HL-60 (cell line): ENCODE results near the gene NCAPG2.

Source experiments
- DNase-seq, 2 experiments: peaks; one replicate each; pipeline ENCODE4 v3.0.0-alpha.2; 2010 to 2020; ENCODE audit warnings: low read depth in 1 of 2, low spot score in 1 of 2
- H3K27ac ChIP-seq: fragments of 250-450 bp; sonication (Bioruptor Pico); replicated peaks from 2 replicates; pipeline ENCODE4 v1.5.1; 2020; ENCODE audit warnings: mild to moderate bottlenecking, moderate library complexity
- H3K27me3 ChIP-seq: fragments of 250-450 bp; sonication (Bioruptor Pico); 2 replicates; pipeline ENCODE4 v1.5.1; 2021; ENCODE audit warnings: mild to moderate bottlenecking, moderate library complexity; ENCODE audit not compliant: insufficient read depth, poor library complexity, severe bottlenecking
- H3K4me3 ChIP-seq: replicated peaks from 2 replicates; pipeline ENCODE4 v1.5.1; 2011; ENCODE audit warnings: mild to moderate bottlenecking, control low read depth, low read length; ENCODE audit not compliant: insufficient read depth
- GABPA ChIP-seq: IDR thresholded peaks from 2 replicates; pipeline ENCODE4 v1.6.1; 2012; ENCODE audit warnings: low read depth
- POLR2AphosphoS5 ChIP-seq: IDR thresholded peaks from 2 replicates; pipeline ENCODE4 v1.6.1; 2012; ENCODE audit warnings: low read depth
- SPI1 ChIP-seq: IDR thresholded peaks from 2 replicates; pipeline ENCODE4 v1.6.1; 2012; ENCODE audit warnings: low read depth, mild to moderate bottlenecking, borderline replicate concordance
- TF ChIP-seq, protein P1 (sequence below): IDR thresholded peaks from 2 replicates; pipeline ENCODE4 v1.6.1; 2012; ENCODE audit warnings: low read depth; ENCODE audit not compliant: insufficient replicate concordance
- TF ChIP-seq, protein P2 (sequence below): IDR thresholded peaks from one replicate; pipeline ENCODE4 v1.5.1; 2011; ENCODE audit warnings: low read length, control low read depth, inconsistent platforms; ENCODE audit not compliant: insufficient read depth

The NCAPG2 gene

DNA sequence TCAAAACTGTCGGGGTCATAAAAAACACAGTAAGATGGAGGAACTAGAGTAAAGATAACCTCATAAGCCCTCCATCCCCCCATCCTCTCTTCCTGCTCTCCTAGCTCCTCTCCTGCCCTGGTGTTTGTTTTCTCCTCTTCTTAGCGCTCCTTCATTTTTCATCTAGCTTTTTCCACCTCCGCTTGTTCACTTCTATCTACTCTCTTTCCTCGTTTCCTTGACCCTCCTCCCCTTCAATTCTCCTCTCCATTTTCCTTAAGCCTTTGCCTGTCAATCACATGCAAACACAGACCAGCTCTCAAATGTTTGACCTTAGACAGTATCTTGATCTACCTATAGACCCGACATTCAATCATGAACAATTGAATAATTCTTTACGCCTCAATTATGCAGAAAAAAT lies 10.0 kb downstream of the NCAPG2 start:
- TF ChIP-seq SPI1 = no peak
- TF ChIP-seq, protein P1, sequence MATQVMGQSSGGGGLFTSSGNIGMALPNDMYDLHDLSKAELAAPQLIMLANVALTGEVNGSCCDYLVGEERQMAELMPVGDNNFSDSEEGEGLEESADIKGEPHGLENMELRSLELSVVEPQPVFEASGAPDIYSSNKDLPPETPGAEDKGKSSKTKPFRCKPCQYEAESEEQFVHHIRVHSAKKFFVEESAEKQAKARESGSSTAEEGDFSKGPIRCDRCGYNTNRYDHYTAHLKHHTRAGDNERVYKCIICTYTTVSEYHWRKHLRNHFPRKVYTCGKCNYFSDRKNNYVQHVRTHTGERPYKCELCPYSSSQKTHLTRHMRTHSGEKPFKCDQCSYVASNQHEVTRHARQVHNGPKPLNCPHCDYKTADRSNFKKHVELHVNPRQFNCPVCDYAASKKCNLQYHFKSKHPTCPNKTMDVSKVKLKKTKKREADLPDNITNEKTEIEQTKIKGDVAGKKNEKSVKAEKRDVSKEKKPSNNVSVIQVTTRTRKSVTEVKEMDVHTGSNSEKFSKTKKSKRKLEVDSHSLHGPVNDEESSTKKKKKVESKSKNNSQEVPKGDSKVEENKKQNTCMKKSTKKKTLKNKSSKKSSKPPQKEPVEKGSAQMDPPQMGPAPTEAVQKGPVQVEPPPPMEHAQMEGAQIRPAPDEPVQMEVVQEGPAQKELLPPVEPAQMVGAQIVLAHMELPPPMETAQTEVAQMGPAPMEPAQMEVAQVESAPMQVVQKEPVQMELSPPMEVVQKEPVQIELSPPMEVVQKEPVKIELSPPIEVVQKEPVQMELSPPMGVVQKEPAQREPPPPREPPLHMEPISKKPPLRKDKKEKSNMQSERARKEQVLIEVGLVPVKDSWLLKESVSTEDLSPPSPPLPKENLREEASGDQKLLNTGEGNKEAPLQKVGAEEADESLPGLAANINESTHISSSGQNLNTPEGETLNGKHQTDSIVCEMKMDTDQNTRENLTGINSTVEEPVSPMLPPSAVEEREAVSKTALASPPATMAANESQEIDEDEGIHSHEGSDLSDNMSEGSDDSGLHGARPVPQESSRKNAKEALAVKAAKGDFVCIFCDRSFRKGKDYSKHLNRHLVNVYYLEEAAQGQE = no peak
- no peak for TF ChIP-seq GABPA
- TF ChIP-seq, protein P2, sequence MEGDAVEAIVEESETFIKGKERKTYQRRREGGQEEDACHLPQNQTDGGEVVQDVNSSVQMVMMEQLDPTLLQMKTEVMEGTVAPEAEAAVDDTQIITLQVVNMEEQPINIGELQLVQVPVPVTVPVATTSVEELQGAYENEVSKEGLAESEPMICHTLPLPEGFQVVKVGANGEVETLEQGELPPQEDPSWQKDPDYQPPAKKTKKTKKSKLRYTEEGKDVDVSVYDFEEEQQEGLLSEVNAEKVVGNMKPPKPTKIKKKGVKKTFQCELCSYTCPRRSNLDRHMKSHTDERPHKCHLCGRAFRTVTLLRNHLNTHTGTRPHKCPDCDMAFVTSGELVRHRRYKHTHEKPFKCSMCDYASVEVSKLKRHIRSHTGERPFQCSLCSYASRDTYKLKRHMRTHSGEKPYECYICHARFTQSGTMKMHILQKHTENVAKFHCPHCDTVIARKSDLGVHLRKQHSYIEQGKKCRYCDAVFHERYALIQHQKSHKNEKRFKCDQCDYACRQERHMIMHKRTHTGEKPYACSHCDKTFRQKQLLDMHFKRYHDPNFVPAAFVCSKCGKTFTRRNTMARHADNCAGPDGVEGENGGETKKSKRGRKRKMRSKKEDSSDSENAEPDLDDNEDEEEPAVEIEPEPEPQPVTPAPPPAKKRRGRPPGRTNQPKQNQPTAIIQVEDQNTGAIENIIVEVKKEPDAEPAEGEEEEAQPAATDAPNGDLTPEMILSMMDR = no peak
- TF ChIP-seq POLR2AphosphoS5 = no peak

DNA sequence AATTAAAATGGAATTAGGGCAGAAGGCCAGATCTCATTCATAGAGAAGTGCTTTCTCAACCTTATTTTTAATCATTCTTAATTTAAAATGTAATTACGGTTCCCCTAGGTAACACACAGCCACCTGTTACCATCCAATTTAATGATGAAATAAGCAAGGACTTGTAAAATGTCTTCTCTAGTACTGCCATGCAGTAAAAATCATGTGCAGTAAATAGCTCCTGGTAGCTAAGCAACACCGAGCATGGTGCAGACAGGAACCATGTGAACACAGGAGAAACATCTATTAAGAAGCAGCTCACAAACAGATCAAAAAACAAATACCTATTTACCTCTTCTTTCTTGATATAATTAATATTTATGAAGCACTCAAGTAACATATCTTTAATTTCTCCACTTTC lies 15.1 kb downstream of the NCAPG2 start:
- H3K4me3 ChIP-seq = no peak overlapping the region
- no peaks in the 10 kb centered on the region for H3K27me3 ChIP-seq
- TF ChIP-seq POLR2AphosphoS5 (no peak), GABPA (no peak), SPI1 (no peak)
- TF ChIP-seq, protein P1 = no peak
- TF ChIP-seq, protein P2 = no peak
- no peak for DNase-seq
- no peak overlapping the region for H3K27ac ChIP-seq

More for the DNA sequence above, 10.0 kb downstream of the NCAPG2 start:
- no peaks in the 10 kb centered on the region for H3K27me3 ChIP-seq
- no peak overlapping the region for H3K4me3 ChIP-seq
- H3K27ac ChIP-seq = no peak overlapping the region
- no peak for DNase-seq

DNA sequence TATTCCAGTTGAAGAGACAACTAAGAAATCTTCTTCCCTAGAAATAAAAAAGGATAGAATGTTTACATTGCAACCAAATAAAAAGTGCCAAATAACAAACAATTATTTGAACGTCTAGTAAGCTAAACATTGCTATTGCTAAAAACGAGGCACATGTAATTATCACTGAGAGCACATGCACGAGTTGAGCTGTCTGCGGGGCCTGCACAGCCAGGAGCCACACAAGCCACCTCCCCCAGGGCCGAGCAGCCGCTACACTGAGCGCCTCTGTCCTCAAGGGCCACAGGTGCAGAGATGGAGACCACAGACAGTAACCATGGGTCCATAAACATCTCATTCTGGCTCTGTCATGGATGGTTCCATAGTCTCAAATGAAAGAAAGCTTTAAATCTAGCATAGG lies 17.2 kb downstream of the NCAPG2 start:
- Histone ChIP-seq H3K4me3 (no peak overlapping the region), H3K27me3 (no peaks in the 10 kb centered on the region), H3K27ac (no peak overlapping the region)
- TF ChIP-seq SPI1 (no peak), GABPA (no peak), POLR2AphosphoS5 (no peak)
- TF ChIP-seq, protein P1 = no peak
- TF ChIP-seq, protein P2 = no peak
- no peak for DNase-seq
